HepG2 (cell line): ENCODE measurements around the gene ATG7.

Experiments used
- ATAD3A ChIP-seq: sonication (generic); formaldehyde crosslinking; IDR thresholded peaks from 2 replicates; pipeline ENCODE4 v1.4.0; 2020; ENCODE audit warnings: missing genetic modification reagents
- BCL6 ChIP-seq: IDR thresholded peaks from 2 replicates; pipeline ENCODE4 v1.6.1; 2016; ENCODE audit warnings: missing genetic modification reagents, missing compliant biosample characterization
- CBFB ChIP-seq: sonication (generic); formaldehyde crosslinking; IDR thresholded peaks from 2 replicates; pipeline ENCODE4 v1.4.0; 2020; ENCODE audit warnings: missing genetic modification reagents
- ZBTB44 ChIP-seq: sonication (generic); formaldehyde crosslinking; IDR thresholded peaks from 2 replicates; pipeline ENCODE4 v1.4.0; 2020; ENCODE audit warnings: missing genetic modification reagents
- ZNF589 ChIP-seq: sonication (generic); formaldehyde crosslinking; conservative IDR thresholded peaks from 2 replicates; pipeline ENCODE4 v1.8.0; 2022; ENCODE audit warnings: mild to moderate bottlenecking, moderate library complexity, missing genetic modification reagents

GRCh38 chr3:11591002-11591355 is 318.8 kb downstream of the ATG7 start:
- TF ChIP-seq ZNF589 (CRISPR knock-in tag) (no peak), CBFB (no peak), ATAD3A (CRISPR knock-in tag) (no peak), ZBTB44 (CRISPR knock-in tag) (no peak), BCL6 (CRISPR knock-in tag) (no peak)
